Jurkat, Clone E6-1 (cell line): Measurements from ENCODE around the gene TFE3. TPM values are rescaled to one million over a fixed set of nuclear protein-coding genes. Genes with fewer than 3 reads are reported as not detected.

Experiments used
- DNase-seq: peaks from one replicate; pipeline ENCODE4 v3.0.0-alpha.2; 2011; ENCODE audit warnings: low read depth, low spot score
- H3K4me3 ChIP-seq: 2 replicates; pipeline ENCODE4 v1.5.1; 2011; ENCODE audit warnings: mild to moderate bottlenecking, low read length, control low read depth, moderate library complexity
- polyA plus RNA-seq: library from polyadenylated mRNA; unstranded; fragments of >200 nt; gene quantifications from one replicate; pipeline ENCODE4 v1.2.1, GENCODE V29; 2012; ENCODE audit warnings: missing spikeins; ENCODE audit not compliant: insufficient read length, insufficient read depth

TFE3 gene
- polyA plus RNA-seq: 12.5 TPM

GRCh38 chrX:49043220-49043986 is at the start of gene TFE3:
Gene TFE3, minus strand, starts transcription at chrX:49043357. Its CDS starts 131 bp downstream, at chrX:49043226.
- peak within 1 kb of the TSS; percentile 57 for H3K4me3 ChIP-seq
- peak; percentile 98 for DNase-seq

- no peak overlapping the region for H3K4me3 ChIP-seq
- DNase-seq: no peak
These were observed 46.4 kb upstream of the TFE3 start for GRCh38 chrX:49089553-49089952.

GRCh38 chrX:49082271-49082871 is 39.2 kb upstream of the TFE3 start:
- H3K4me3 ChIP-seq: no peak overlapping the region
- DNase-seq: no peak

- H3K4me3 ChIP-seq: peak within 1 kb of the TSS; percentile 67
- DNase-seq: peak; percentile 35
These were observed 36.6 kb upstream of the TFE3 start, which contains the start of gene WDR45 for GRCh38 chrX:49079489-49080428. Gene WDR45, minus strand, starts transcription at chrX:49079887. Its CDS starts 1,792 bp downstream, at chrX:49078095.

GRCh38 chrX:49077941-49078340 is 34.8 kb upstream of the TFE3 start:
- DNase-seq: no peak
- H3K4me3 ChIP-seq: no peak overlapping the region

GRCh38 chrX:49075347-49075746 is 32.2 kb upstream of the TFE3 start:
- no peak for DNase-seq
- no peak overlapping the region for H3K4me3 ChIP-seq

GRCh38 chrX:49073601-49074575 is 30.7 kb upstream of the TFE3 start, which contains the start of gene PRAF2:
Gene PRAF2, minus strand, starts transcription at chrX:49074002. Its CDS starts 15 bp downstream, at chrX:49073987.
- H3K4me3 ChIP-seq: peak within 1 kb of the TSS; percentile 80
- DNase-seq: peak; percentile 91

- no peak for DNase-seq
- H3K4me3 ChIP-seq: peak overlapping the region; percentile 80
These were observed 29.5 kb upstream of the TFE3 start for GRCh38 chrX:49072712-49073095.

- no peak for DNase-seq
- H3K4me3 ChIP-seq: 0 out of 2 replicates have a peak overlapping the region, but pooled peaks have one; percentile 80
These were observed 28.9 kb upstream of the TFE3 start for GRCh38 chrX:49071877-49072711.

- DNase-seq: no peak
- no peak overlapping the region for H3K4me3 ChIP-seq
These were observed 27.8 kb upstream of the TFE3 start for GRCh38 chrX:49070988-49071387.

- DNase-seq: no peak
- no peak overlapping the region for H3K4me3 ChIP-seq
These were observed 25.9 kb upstream of the TFE3 start for GRCh38 chrX:49069038-49069437.

- H3K4me3 ChIP-seq: no peak overlapping the region
- no peak for DNase-seq
These were observed 24.3 kb upstream of the TFE3 start for GRCh38 chrX:49067285-49068120.

GRCh38 chrX:49066690-49067089 is 23.5 kb upstream of the TFE3 start:
- no peak overlapping the region for H3K4me3 ChIP-seq
- no peak for DNase-seq

- no peak for DNase-seq
- H3K4me3 ChIP-seq: no peak overlapping the region
These were observed 23.1 kb upstream of the TFE3 start for GRCh38 chrX:49066278-49066677.

GRCh38 chrX:49064735-49065134 is 21.6 kb upstream of the TFE3 start:
- no peak overlapping the region for H3K4me3 ChIP-seq
- DNase-seq: no peak

- no peak overlapping the region for H3K4me3 ChIP-seq
- no peak for DNase-seq
These were observed 21.1 kb upstream of the TFE3 start for GRCh38 chrX:49064303-49064702.

GRCh38 chrX:49063715-49064114 is 20.6 kb upstream of the TFE3 start:
- DNase-seq: no peak
- no peak overlapping the region for H3K4me3 ChIP-seq
